T-cell (primary cell): ENCODE results near the gene GPNMB. TPM values are rescaled to one million over a fixed set of nuclear protein-coding genes. Genes with fewer than 3 reads are reported as not detected.

ENCODE experiments used
- ATAC-seq, 4 experiments: fragments of 200-7000 bp in 3 of 4; fragments of 150-1000 bp in 1 of 4; cut with Tn5 transposase; replicated peaks in 1 of 4; 1 replicate in 3 of 4; 2 replicates in 1 of 4; pipeline ENCODE4 v1.10.0; 2021; ENCODE audit warnings: moderate library complexity in 3 of 4, mild to moderate bottlenecking in 2 of 4, moderate number of reproducible peaks in 1 of 4
- CTCF ChIA-PET, 2 donors: fragments of 300-600 bp; sonication (Branson Sonifier 250); formaldehyde crosslinking; loops; one replicate each; lab custom pipeline; 2022; ENCODE audit warnings: antibody characterized with exemption in 2 of 2; lab: Charles Lee
- POLR2A ChIA-PET, 2 donors: fragments of 300-600 bp; sonication (Branson Sonifier 250); formaldehyde crosslinking; loops; one replicate each; lab custom pipeline; 2022; ENCODE audit warnings: antibody characterized with exemption in 2 of 2; lab: Charles Lee
- DNase-seq, 35 experiments: peaks; one replicate each; pipeline versions ENCODE4 v3.0.0 to v3.0.0-alpha.2; 2013 to 2023
- H3K27ac ChIP-seq: one replicate; pipeline ENCODE4 v1.5.1; 2013; ENCODE audit warnings: low read length
- H3K27me3 ChIP-seq, 2 experiments: replicated peaks in 1 of 2; 1 replicate in 1 of 2; 2 replicates in 1 of 2; pipeline versions ENCODE4 v1.6.1 to v1.7.0; 2013; ENCODE audit warnings: low read length in 1 of 2, mixed read lengths in 1 of 2; ENCODE audit not compliant: control insufficient read depth in 2 of 2, insufficient read depth in 2 of 2; ENCODE audit errors: extremely low read depth in 1 of 2
- H3K36me3 ChIP-seq, 2 donors: 1 replicate in 1 of 2; 2 replicates in 1 of 2; pipeline versions ENCODE4 v1.6.1 to v1.7.0; 2013; ENCODE audit warnings: low read length in 1 of 2; ENCODE audit not compliant: control insufficient read depth in 2 of 2, insufficient read depth in 1 of 2; ENCODE audit errors: extremely low read depth in 1 of 2
- H3K4me1 ChIP-seq, 2 experiments: 1 replicate in 1 of 2; 2 replicates in 1 of 2; pipeline versions ENCODE4 v1.6.1 to v1.7.0; 2013; ENCODE audit warnings: low read length in 2 of 2, mixed read lengths in 1 of 2; ENCODE audit not compliant: insufficient read depth in 2 of 2, control insufficient read depth in 1 of 2; ENCODE audit errors: extremely low read depth in 1 of 2
- H3K4me3 ChIP-seq, 2 donors: 1 replicate in 1 of 2; 2 replicates in 1 of 2; pipeline versions ENCODE4 v1.5.1 to v1.7.0; 2013; ENCODE audit warnings: mild to moderate bottlenecking in 2 of 2, low read length in 1 of 2, moderate library complexity in 1 of 2; ENCODE audit not compliant: control insufficient read depth in 1 of 2; ENCODE audit errors: extremely low read depth in 1 of 2
- H3K9me3 ChIP-seq: 2 replicates; pipeline ENCODE4 v1.7.0; 2013
- H3K27ac Mint-ChIP-seq, 2 donors: one replicate each; pipeline ENCODE4 v1.8.0; 2020 to 2021; ENCODE audit warnings: mild to moderate bottlenecking in 2 of 2, mixed read lengths in 2 of 2
- H3K27me3 Mint-ChIP-seq, 2 donors: one replicate each; pipeline ENCODE4 v1.8.0; 2021 to 2022; ENCODE audit warnings: mixed read lengths in 2 of 2
- H3K36me3 Mint-ChIP-seq: one replicate; pipeline ENCODE4 v1.8.0; 2021; ENCODE audit warnings: mixed read lengths
- H3K4me1 Mint-ChIP-seq, 3 donors: one replicate each; pipeline ENCODE4 v1.8.0; 2020 to 2022; ENCODE audit warnings: mixed read lengths in 3 of 3, mild to moderate bottlenecking in 1 of 3
- H3K4me3 Mint-ChIP-seq, 3 donors: one replicate each; pipeline ENCODE4 v1.8.0; 2020 to 2022; ENCODE audit warnings: mild to moderate bottlenecking in 3 of 3, mixed read lengths in 3 of 3, moderate library complexity in 3 of 3
- H3K9me3 Mint-ChIP-seq, 3 donors: one replicate each; pipeline ENCODE4 v1.8.0; 2020 to 2022; ENCODE audit warnings: mixed read lengths in 3 of 3
- WGBS: methylation state at CpG from one replicate; pipeline ENCODE4 v1.1.5; 2013; ENCODE audit warnings: missing lambda C conversion rate; ENCODE audit not compliant: insufficient coverage; 5-methylcytosine and 5-hydroxymethylcytosine counted together
- total RNA-seq, 35 experiments: library from RNA in 6 of 35; stranded (reverse) in 6 of 35; fragments of 120-200 nt in 1 of 35; gene quantifications; one replicate each; pipeline versions ENCODE4 v1.2.1 to v1.2.4 and lab custom pipeline; 2013 to 2026

The GPNMB gene
- total RNA-seq, 5 donors from 2014 or later (not counting 1 experiment from before 2014, with no cell fraction given), result 0.76 to 1.4 (median 0.82) TPM; not detected in 2

DNA sequence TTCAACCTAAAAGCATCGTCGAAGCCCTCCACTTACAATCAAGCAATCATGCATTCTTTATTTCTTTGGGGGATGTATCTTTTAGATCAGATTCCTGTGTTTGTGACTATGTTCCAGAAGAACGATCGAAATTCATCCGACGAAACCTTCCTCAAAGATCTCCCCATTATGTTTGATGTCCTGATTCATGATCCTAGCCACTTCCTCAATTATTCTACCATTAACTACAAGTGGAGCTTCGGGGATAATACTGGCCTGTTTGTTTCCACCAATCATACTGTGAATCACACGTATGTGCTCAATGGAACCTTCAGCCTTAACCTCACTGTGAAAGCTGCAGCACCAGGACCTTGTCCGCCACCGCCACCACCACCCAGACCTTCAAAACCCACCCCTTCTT is 13.8 kb downstream of the GPNMB start:
- Histone ChIP-seq H3K27ac (no peak overlapping the region), H3K4me1 (no peaks in the 10 kb centered on the region), H3K27me3 (peaks cover 0 to 6% of the 10 kb centered on the region in 2 experiments), H3K9me3 (no peaks in the 10 kb centered on the region), H3K4me3 (no peak overlapping the region), H3K36me3 (no peaks in the 10 kb centered on the region)
- WGBS, result 54% methylated on average over 2 of the region's 10 CpGs
- Mint-ChIP-seq H3K36me3 (no peaks in the 10 kb centered on the region), H3K27me3 (peaks cover 23 to 32% of the 10 kb centered on the region in 2 donors), H3K9me3 (no peaks in the 10 kb centered on the region), H3K27ac (no peak overlapping the region), H3K4me3 (no peak overlapping the region), H3K4me1 (no peaks in the 10 kb centered on the region)
- POLR2A ChIA-PET, result no interaction called here
- CTCF ChIA-PET, result interaction anchor here (0.5 to 1.3 kb wide), 4 partner anchors 9 to 453 kb away, joined by 3 to 5 read pairs (median 4); no protein-coding TSS in a partner anchor
- ATAC-seq (no peak), DNase-seq (no peak)

DNA sequence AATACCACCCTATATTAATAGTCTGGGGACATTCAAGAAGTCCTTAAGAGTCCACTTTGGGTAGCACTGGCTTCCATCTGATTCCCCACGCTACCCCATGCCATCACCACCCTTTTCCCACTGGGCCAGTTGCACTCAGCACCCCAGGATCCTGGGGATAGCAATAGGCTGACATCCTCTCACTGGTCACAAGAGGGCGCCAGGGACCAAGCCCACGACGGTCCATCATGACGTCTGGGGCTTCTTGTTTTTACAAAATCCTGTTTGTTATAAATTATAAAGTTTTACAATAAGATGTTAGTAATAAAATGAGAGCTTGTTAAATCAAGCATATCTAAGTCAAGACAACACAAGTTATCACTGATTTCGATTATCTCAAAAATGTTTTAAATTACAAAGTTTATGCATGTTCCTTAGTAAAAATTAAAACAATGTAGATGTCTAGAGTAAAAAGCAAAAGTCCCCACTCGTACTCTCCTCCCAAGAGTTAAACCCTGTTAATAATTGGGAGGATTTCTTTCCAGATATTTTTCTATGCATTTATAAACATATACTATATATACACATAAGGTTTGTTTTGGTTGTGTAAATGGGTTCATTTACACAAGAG is 15.4 kb downstream of the GPNMB start:
- Histone ChIP-seq H3K36me3 (no peaks in the 10 kb centered on the region), H3K4me1 (no peaks in the 10 kb centered on the region), H3K9me3 (no peaks in the 10 kb centered on the region), H3K27ac (no peak overlapping the region), H3K4me3 (no peak overlapping the region), H3K27me3 (peaks cover 0 to 10% of the 10 kb centered on the region in 2 experiments)
- Mint-ChIP-seq H3K27me3 (peaks cover 16% of the 10 kb centered on the region in 2 donors), H3K4me3 (no peak overlapping the region), H3K9me3 (no peaks in the 10 kb centered on the region), H3K4me1 (no peaks in the 10 kb centered on the region), H3K27ac (no peak overlapping the region), H3K36me3 (no peaks in the 10 kb centered on the region)
- ChIA-PET CTCF (interaction anchor here (0.6 to 4.5 kb wide), 9 partner anchors 11 to 447 kb away, joined by 3 to 41 read pairs (median 3); no protein-coding TSS in a partner anchor), POLR2A (no interaction called here)
- DNase-seq (peak in 34 of 35 experiments; percentile 16 to 74 (median 42)), ATAC-seq (peak; percentile 75 to 86 (median 84))
- 0% methylated on average over 1 of the region's 7 CpGs for WGBS

DNA sequence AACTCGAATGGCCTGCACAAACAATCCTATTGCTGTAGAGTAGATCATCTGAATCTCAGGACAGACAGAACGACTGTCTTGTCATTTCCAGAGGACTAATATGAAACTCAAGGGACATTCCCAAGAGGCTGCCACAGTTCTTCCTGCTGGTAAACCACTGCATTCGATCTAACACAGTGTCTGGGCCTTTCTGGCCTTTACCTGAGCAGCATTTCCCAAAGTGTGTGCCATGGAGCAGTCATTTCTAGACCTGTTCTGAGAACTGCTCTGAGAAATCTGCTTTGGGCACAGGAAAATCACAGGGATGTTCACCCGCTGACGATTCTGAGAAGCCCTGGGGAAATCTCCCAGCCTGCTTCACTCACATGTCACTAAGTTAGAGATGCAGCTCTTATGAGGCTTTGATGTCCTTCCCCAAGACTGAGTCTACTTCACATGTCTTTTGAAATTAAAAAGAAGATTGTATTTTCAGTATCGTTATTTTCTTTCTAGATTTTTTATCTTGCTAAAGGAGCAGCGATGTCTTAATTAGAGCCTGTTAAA is 18.4 kb downstream of the GPNMB start:
- Mint-ChIP-seq H3K27ac (no peak overlapping the region), H3K4me1 (no peaks in the 10 kb centered on the region), H3K36me3 (no peaks in the 10 kb centered on the region), H3K27me3 (peaks cover 7 to 13% of the 10 kb centered on the region in 2 donors), H3K9me3 (no peaks in the 10 kb centered on the region), H3K4me3 (no peak overlapping the region)
- WGBS, result 55% methylated on average over 3 of the region's 7 CpGs
- no peak overlapping the region for H3K4me3 ChIP-seq
- DNase-seq (no peak), ATAC-seq (no peak)
- H3K27me3 ChIP-seq, result peaks cover 0 to 15% of the 10 kb centered on the region in 2 experiments
- H3K36me3 ChIP-seq, result no peaks in the 10 kb centered on the region
- CTCF ChIA-PET, result interaction anchor here (0.5 to 4.5 kb wide), 6 partner anchors 8 to 434 kb away, joined by 3 to 41 read pairs (median 3); no protein-coding TSS in a partner anchor
- POLR2A ChIA-PET, result no interaction called here
- no peak overlapping the region for H3K27ac ChIP-seq
- no peaks in the 10 kb centered on the region for H3K4me1 ChIP-seq
- no peaks in the 10 kb centered on the region for H3K9me3 ChIP-seq

DNA sequence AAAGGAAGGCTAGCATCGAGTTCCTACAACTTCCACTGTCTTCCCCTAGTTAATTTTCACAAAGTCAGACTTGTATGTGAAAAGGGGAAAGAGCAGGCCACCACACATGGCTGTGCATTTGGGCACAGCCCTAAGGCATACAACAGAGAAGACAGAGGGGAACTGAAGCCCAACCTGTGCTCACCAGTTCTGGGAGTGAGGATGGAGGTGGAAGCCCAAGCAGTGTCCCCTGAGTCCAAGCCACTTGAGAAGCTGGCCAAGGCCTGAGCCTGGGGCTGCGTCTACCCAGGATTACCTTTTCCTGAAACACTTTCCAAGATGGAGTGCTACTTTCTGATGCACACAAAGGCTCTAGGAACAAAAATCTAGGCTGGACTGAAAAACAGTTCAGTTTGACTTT is 20.3 kb downstream of the GPNMB start:
- CTCF ChIA-PET, result interaction anchor here in 1 of 2 donors (1.3 to 1.4 kb wide), 2 partner anchors 12 to 448 kb away, joined by 3 to 5 read pairs; no protein-coding TSS in a partner anchor
- POLR2A ChIA-PET, result no interaction called here
- no peak overlapping the region for H3K4me3 Mint-ChIP-seq
- H3K27ac Mint-ChIP-seq, result no peak overlapping the region
- peaks cover 0 to 15% of the 10 kb centered on the region in 2 experiments for H3K27me3 ChIP-seq
- H3K9me3 Mint-ChIP-seq, result no peaks in the 10 kb centered on the region
- no peaks in the 10 kb centered on the region for H3K4me1 Mint-ChIP-seq
- WGBS, result 86% methylated on average over 1 of the region's 2 CpGs
- no peak overlapping the region for H3K4me3 ChIP-seq
- H3K27ac ChIP-seq, result no peak overlapping the region
- peaks cover 4 to 11% of the 10 kb centered on the region in 2 donors for H3K27me3 Mint-ChIP-seq
- no peaks in the 10 kb centered on the region for H3K9me3 ChIP-seq
- DNase-seq (no peak), ATAC-seq (no peak)
- H3K4me1 ChIP-seq, result no peaks in the 10 kb centered on the region
- H3K36me3 ChIP-seq, result no peaks in the 10 kb centered on the region
- no peaks in the 10 kb centered on the region for H3K36me3 Mint-ChIP-seq

DNA sequence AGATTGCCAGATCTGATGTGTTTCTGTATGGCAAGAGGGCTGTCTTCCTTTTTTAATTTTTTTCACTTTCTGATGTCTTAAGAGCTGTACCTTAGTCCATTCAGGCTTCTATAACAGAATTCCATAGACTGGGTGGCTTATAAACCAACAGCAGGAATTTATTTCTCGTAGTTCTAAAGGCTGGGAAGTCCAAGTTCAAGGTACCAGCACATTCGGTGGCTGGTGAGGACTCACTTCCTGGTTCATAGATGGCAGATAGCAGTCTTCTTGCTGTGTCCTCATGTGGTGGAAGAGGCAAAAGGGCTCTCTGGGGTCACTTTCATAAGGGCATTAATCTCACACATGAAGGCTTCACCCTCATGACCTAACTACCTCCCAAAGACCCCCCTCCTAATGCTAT is 20.8 kb downstream of the GPNMB start:
- 29% methylated on average over 1 of the region's 2 CpGs for WGBS
- Histone ChIP-seq H3K4me3 (no peak overlapping the region), H3K4me1 (no peaks in the 10 kb centered on the region), H3K27me3 (peaks cover 0 to 15% of the 10 kb centered on the region in 2 experiments), H3K36me3 (no peaks in the 10 kb centered on the region), H3K9me3 (no peaks in the 10 kb centered on the region), H3K27ac (no peak overlapping the region)
- no peak for ATAC-seq
- no peak overlapping the region for H3K4me3 Mint-ChIP-seq
- H3K27ac Mint-ChIP-seq, result no peak overlapping the region
- no peaks in the 10 kb centered on the region for H3K36me3 Mint-ChIP-seq
- H3K27me3 Mint-ChIP-seq, result peaks cover 4 to 14% of the 10 kb centered on the region in 2 donors
- no peaks in the 10 kb centered on the region for H3K9me3 Mint-ChIP-seq
- DNase-seq, result no peak
- H3K4me1 Mint-ChIP-seq, result peaks cover 0 to 4% (median 2%) of the 10 kb centered on the region in 3 donors
- POLR2A ChIA-PET, result no interaction called here
- CTCF ChIA-PET, result interaction anchor here in 1 of 2 donors (1.1 to 1.4 kb wide), 2 partner anchors 10 to 11 kb away, joined by 3 to 5 read pairs; no protein-coding TSS in a partner anchor

DNA sequence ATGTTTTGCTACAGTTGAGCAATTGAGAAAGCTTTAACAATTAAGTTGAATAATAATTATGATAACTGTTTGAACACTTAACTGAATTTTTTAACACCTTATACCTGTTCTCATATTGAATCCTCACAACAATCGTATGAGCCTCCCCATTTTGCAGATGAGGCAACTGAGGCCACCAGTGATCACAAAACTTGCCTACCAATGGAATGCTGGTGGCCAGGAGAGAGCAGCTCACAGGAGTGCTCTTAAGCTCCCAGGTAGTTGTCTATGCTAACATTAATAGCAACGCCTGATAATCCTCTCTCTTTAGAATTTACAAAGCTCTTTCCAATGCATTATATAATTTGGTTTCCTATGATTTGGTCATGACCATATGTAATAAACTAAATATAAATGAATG is 21.6 kb downstream of the GPNMB start:
- ATAC-seq, result no peak
- Mint-ChIP-seq H3K9me3 (no peaks in the 10 kb centered on the region), H3K36me3 (no peaks in the 10 kb centered on the region), H3K27ac (no peak overlapping the region), H3K4me3 (no peak overlapping the region), H3K4me1 (peaks cover 4 to 9% (median 8%) of the 10 kb centered on the region in 3 donors), H3K27me3 (peaks cover 4 to 14% of the 10 kb centered on the region in 2 donors)
- Histone ChIP-seq H3K27ac (no peak overlapping the region), H3K27me3 (peaks cover 0 to 15% of the 10 kb centered on the region in 2 experiments), H3K4me1 (peaks cover 0 to 5% of the 10 kb centered on the region in 2 experiments), H3K36me3 (no peaks in the 10 kb centered on the region), H3K4me3 (no peak overlapping the region), H3K9me3 (no peaks in the 10 kb centered on the region)
- ChIA-PET CTCF (interaction anchor here (0.7 to 1.7 kb wide), 4 partner anchors 8 to 124 kb away, joined by 3 to 5 read pairs (median 4); no protein-coding TSS in a partner anchor), POLR2A (no interaction called here)
- DNase-seq, result no peak
- 71% methylated on average over 1 of the region's 2 CpGs for WGBS
